Measurements from ENCODE around the gene C16orf74. TPM values are rescaled to one million over a fixed set of nuclear protein-coding genes. Genes with fewer than 3 reads are reported as not detected.

C16orf74 gene
- total RNA-seq, 1 experiment from 2014 or later: 17.8 TPM

DNA sequence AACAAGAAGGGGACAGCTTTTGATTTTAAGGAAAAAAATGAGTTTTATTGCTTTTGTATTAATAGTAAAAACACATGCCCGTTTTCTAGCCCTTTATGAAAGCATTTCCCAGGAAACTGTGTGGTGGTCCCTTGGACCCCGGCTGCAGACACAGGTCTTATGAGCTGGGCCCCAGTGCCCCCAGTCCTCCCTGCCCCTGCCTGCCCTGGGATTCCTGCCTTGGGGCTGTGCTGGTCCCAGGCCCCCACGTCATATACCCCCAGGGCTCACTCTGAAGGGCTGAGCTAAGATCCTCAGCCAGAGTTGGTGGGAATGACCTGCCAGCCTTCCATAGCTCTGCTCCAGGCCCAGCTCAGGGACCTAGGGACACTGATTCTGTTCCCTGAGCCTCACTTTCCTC, 92.9 kb downstream of the C16orf74 start:
- DNase-seq (ENCODE audit: low read depth): no peak

Other genes with a start within 250 kb of the C16orf74 start
- 9.3 and 10.3 TPM in 2 replicates for gene GSE1, start 137.8 kb downstream of the C16orf74 start, total RNA-seq (2014; rRNA removed; shearing (Covaris generic))
- gene GINS2, start 62.1 kb downstream of the C16orf74 start, total RNA-seq (2014; rRNA removed; shearing (Covaris generic)): 31.4 and 38.1 TPM in 2 replicates
- 40.5 and 46.5 TPM in 2 replicates for gene EMC8, start 48.4 kb upstream of the C16orf74 start, total RNA-seq (2014; rRNA removed; shearing (Covaris generic))
- 465 and 540 TPM in 2 replicates for gene COX4I1, start 48.6 kb upstream of the C16orf74 start, total RNA-seq (2014; rRNA removed; shearing (Covaris generic))
- not detected in 2 replicates for gene IRF8, start 148.1 kb upstream of the C16orf74 start, total RNA-seq (2014; rRNA removed; shearing (Covaris generic))